Activated T-cell treated with anti-CD3 and anti-CD28 coated beads for 4 hours (primary cell): ENCODE results near the gene REELD1.

Source experiments
- DNase-seq: peaks from one replicate; pipeline ENCODE4 v3.0.0-alpha.2; 2020

REELD1 gene

GRCh38 chr4:146214238-146214637 is at the start of gene REELD1:
Gene REELD1 (plus strand): TSS chr4:146214538. CDS start chr4:146216953, 2,415 bp downstream.
- no peak for DNase-seq

- DNase-seq, result no peak
Observed at GRCh38 chr4:146165221-146165620, 49.1 kb upstream of the REELD1 start.

GRCh38 chr4:146165840-146166239 is 48.5 kb upstream of the REELD1 start:
- no peak for DNase-seq

DNA sequence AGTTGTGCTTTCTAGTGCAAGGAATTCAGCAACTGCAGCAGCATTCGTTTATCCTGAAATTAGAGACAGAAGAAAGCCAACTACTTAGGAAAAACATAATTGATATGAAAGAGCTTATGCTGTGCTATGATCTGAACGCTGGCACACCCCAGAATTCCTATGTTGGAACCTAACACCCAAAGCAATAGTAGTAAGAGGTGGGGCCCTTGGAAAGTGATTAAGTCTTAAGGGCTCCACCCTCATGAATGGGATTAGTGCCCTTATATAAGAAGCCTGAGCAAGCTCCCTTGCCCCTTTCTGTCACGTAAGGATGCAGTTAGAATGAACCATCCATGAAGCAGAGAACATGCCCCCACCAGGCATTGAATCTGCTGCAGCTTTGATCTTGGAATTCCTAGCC is 44.2 kb upstream of the REELD1 start:
- DNase-seq, result no peak

DNA sequence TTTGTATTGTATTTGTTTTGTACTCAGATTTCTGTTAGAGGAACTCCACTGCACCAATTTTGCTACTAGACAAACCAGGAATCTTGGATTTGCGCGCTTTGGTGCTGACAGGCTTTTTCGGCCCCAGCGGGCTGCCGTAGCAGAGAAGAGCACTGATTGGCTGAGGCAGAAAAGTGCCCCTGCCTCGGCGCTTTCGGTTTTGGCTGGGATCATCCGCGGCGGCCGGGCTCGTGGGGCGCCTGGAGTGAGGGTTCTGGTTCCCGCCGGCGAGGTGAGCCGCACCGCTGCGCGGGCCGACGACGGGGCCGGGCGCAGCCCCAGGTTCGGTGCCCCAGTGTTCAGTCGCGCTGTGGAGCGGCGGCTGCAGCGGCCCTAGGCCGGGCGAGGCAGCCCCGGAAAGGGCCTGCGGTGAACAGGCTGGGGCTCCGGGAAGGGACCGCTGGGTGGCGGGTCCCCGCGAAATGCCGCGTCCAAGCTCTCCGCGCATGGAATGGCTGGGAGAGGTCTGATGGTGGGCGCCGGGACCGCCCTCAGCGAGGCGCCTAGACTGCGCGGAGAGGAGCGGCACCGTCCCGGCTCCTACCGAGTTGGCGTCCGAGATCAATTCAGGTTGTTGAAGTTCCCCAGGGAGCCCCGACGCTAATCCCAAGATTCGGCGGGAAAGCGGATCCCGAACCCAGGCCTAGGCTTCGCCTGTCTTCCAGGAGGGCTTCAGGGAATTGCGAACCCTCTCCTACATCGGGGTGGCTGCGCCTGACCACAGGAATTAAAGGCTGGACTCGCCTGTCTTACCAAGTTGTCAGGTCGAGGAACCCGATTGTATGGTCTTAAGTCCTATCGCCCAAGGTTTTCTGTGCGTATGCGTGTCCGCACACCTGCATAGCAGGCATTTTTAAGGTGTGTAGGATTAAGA is 38.5 kb upstream of the REELD1 start, which contains the start of gene LSM6:
Gene LSM6, plus strand, starts transcription at position 178 of the 913 bp plus-strand sequence. CDS start 7,204 bp downstream, outside the sequence.
- DNase-seq, result peak; percentile 75

GRCh38 chr4:146176891-146177290 is 37.4 kb upstream of the REELD1 start:
- DNase-seq, result no peak

GRCh38 chr4:146178126-146178525 is 36.2 kb upstream of the REELD1 start:
- DNase-seq, result no peak

DNA sequence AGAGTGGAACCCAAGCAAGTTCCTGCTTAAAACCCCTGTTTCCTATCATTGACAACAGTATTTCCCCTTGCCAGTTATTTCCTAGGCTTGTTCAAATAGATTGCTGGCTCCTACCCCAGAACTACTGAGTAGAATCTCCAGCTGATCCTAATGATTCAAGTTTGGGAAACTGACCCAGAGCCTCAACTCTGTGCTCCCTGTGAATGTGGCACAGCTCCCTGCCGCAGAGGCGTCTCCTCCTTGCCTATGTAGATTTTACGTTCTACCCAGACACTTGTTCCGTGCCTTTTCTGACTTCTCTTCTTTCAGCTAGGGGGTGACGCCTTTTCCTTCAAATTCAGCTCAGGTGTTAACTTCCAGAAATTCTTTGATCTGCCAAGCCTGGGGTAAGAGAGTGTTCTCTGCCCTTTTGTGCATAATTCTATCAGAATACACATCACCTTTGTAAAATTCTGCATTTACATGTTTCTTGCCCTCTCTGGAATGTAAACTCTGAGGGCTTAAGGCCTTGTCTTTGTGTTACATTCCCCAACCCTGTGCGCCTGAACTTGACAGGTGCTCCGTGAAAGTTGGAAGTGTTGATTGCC is 34.5 kb upstream of the REELD1 start:
- no peak for DNase-seq

DNA sequence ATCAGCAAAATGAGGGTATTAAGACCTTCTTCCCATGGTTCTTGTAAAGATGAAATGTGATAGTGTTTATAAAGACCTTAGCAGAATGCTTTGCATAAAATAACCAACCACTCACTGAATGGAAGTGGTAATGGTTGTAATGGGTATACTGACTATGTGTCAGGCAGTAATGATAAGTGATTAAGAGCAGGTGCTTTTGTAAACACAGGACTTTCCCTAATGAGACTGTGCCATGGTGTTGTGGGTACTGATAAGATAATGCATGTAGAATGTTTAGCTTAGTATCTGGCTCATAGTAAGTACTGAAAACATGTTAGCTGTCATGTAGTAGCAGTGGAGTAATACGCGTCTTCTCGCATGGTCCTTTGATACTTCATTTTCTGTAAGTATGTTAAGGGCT is 31.9 kb upstream of the REELD1 start:
- DNase-seq, result no peak

GRCh38 chr4:146183209-146183608 is 31.1 kb upstream of the REELD1 start:
- no peak for DNase-seq

DNA sequence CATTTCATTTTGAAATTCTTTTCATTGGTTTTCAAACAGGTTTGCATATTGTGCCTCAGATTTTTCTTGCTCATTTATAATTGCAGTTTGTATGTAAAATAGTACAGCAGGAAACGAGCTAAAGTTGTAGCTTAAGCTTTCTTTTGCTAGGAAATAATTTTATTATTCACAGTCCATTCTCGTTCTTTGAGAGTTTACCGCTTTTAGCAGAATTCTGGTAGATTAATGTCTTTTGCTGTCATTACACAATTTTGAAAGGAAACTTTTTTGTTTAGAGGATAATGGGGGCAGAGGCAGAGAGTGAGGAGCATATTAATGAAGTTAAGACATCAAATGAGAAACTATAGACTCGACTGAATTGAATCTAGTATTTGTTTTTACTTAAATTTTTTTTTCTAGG is 28.3 kb upstream of the REELD1 start:
- DNase-seq, result no peak

DNA sequence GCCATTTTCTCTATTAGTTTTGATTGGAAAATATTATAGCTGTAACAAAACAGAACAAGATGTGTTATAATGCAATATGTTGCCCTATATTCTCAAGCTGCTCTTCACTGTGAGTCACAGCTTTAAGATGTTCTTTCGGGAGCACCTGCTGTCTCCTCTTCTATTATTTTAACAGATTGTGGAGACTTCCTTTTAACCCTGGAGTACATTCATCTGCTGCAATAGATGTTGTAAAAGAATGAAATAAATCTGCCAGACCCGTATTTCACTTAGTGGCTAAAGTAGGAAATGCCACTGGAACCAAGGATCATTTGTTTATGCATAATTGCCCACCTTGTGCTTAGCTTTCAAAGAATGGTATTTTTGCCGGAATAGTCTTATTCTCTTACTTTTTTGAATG is 27.7 kb upstream of the REELD1 start:
- no peak for DNase-seq

DNA sequence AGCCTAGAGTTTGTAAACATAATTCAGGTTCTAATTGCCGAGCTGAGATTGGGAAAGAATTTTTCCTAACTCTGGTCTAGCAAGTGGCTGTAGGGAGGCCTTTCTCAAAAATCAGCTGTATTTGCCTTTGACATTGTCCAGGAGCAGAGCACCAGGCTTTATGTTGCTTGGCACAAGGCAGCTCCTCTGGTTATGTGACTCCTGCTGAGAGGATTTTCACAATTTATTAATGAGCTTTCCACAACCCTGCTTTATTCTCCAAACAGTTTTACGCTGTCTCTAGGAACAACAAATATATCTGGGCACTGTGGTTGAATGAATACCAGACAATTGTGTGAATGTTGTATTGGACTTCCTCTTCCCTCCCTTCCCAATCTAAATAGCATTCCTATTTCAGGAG is 23.9 kb upstream of the REELD1 start:
- DNase-seq, result no peak

GRCh38 chr4:146191766-146192458 is 22.4 kb upstream of the REELD1 start:
- no peak for DNase-seq

DNA sequence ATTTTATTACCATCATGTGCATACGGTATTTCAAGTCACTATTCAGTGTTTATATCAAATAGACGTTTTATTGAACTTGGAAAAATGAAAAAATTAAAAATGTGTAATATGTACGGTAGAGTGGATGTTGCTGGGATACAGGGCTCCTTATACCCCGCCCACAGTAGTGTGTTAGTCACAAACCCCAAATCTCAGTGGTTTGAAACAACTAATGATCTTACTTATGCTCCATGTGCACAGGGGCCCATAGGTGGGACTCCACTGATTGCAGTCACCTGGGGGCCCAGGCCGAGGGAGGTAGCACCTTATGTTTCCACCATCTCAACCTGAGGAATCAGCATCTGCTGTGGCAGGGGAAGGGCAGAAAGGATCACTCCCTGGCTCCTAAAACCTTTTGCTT is 20.7 kb upstream of the REELD1 start:
- no peak for DNase-seq

DNA sequence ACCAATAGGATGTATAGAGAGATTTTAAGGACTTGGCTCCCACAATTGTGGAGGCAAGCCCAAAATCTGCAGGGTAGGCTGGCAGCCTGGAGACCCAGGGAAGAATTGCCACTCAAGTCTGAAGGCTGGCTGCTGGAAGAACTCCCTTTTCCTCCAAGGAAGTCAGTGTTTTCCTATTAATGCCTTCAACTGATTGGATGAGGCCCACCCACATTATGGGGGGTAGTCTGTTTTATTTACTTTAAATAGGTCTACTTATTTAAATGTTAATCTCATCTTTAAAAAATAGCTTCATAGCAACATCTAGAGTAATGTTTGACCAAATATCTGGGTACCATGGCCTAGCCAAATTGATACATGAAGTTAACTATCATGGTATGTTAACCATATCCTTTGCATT is 20.1 kb upstream of the REELD1 start:
- DNase-seq, result no peak

DNA sequence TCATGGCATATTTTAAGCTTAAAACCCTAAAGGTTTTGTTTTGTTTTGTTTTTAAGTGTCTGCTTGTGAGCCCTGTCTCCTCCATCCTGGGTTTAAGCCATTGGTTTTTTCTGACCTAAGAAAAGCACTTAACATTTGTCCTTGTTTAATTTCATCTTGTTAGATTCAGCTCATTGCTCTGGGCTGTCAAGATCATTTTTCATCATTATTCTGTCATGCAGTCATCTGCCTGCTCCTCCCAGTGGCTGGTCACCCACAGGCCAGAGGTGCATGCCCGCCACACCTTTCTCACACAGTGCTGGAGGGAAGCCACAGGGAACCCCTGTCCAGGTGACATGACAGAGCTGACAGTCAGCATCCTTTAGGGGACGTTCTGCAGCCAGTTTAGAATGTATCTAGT is 11.7 kb upstream of the REELD1 start:
- DNase-seq, result no peak

DNA sequence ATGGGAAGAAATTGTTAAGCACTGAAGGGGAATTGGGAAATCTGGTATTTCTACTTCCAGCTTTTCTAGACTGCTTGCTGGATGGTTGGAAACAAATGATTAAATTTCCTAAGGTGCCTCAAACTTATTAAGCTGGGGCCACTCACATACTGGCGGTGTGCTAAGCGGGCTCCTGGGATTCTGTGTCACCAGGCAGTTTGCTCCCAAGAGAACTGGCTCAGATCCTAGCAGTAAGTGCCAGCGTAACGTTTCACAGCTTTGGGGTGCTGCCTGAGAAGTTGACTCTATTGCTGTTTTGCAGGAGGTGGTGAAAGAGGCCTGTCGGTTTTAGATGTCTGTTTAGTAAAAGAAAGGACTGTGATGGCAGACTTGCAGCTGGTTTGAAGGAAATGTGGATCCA is 6.9 kb upstream of the REELD1 start:
- no peak for DNase-seq

GRCh38 chr4:146210890-146211289 is 3.4 kb upstream of the REELD1 start:
- no peak for DNase-seq

GRCh38 chr4:146211440-146211839 is 2.9 kb upstream of the REELD1 start:
- DNase-seq, result no peak

- no peak for DNase-seq
Observed at GRCh38 chr4:146212781-146213180, 1.6 kb upstream of the REELD1 start.

DNA sequence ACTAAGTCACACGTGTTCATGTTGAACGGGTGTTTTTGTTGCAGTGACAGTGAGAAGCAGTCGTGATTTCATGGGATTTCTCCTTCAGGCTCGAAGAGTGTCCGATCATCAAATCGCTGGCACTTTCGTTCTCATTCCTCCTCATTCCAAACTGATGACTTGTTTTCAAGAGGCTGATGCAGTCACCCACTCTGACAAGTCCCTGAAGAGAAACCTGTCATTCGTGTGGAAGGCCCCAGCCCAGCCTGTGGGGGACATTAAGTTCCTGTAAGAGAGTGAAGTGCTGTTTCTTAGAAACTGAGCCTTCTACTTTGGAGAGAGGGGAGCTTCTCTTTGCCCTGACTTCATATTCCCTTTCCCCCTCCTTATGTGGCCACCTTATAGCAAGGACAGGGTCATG is 8.0 kb downstream of the REELD1 start:
- DNase-seq, result no peak

DNA sequence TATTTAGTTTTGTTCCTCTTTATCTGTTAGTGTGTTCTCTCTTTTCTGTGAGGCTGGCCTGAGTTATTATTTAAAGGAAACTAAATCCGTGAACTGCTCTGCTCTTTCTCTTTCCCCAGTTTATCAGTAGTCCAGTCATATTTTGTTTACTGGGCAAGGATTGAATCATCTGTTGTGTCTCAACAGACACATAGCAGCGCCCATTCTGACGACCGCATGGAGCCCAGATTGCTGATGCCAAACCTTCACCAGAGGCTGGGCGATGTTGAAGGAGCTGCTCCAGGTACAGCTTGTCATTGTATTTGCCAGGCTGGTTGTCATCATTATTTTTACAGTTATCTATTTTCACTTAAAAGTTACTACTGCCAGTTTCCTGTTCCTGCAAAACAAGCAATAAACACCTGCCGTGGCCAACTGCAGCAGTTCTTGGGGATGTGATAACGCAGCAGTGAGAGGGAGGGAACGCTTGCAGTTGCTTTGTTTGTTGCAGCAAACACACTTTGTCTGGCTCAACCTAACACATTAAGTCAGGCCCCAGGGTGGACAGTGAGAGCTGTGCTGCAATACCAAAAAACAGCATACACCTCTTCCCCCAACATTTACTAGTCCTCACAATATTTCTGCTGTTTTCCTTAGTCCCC is 10.1 kb downstream of the REELD1 start:
- DNase-seq, result no peak
